Keratinocyte (primary cell): ENCODE measurements around the gene BABAM2. TPM values are rescaled to one million over a fixed set of nuclear protein-coding genes. Genes with fewer than 3 reads are reported as not detected.

Experiments
- DNase-seq: peaks from one replicate; pipeline ENCODE4 v3.0.0-alpha.2; 2011; ENCODE audit warnings: low read depth, missing footprints, low spot score
- FAIRE-seq: peaks from 2 replicates; lab custom pipeline; 2011; peaks lifted over from hg19 to GRCh38; lab: Jason Lieb, UNC
- H2AFZ ChIP-seq: 2 replicates; pipeline ENCODE4 v1.6.0; 2012; ENCODE audit warnings: low read length, control low read depth, inconsistent platforms; ENCODE audit not compliant: control insufficient read depth
- H3K27ac ChIP-seq: 2 replicates; pipeline ENCODE4 v1.5.1; 2011; ENCODE audit warnings: low read length; ENCODE audit not compliant: control insufficient read depth, insufficient read depth
- H3K27me3 ChIP-seq: 3 replicates; pipeline ENCODE4 v1.6.0; 2011; ENCODE audit warnings: low read length; ENCODE audit not compliant: control insufficient read depth, insufficient read depth; ENCODE audit errors: extremely low read depth
- H3K36me3 ChIP-seq, 2 experiments: 2 replicates in 1 of 2; 3 replicates in 1 of 2; pipeline ENCODE4 v1.5.1; 2011; ENCODE audit warnings: low read length in 2 of 2, mild to moderate bottlenecking in 1 of 2; ENCODE audit not compliant: control insufficient read depth in 2 of 2, insufficient read depth in 2 of 2; ENCODE audit errors: extremely low read depth in 1 of 2
- H3K4me1 ChIP-seq: 3 replicates; pipeline ENCODE4 v1.5.1; 2011; ENCODE audit warnings: low read length; ENCODE audit not compliant: control insufficient read depth, insufficient read depth; ENCODE audit errors: extremely low read depth
- H3K4me2 ChIP-seq: 3 replicates; pipeline ENCODE4 v1.6.0; 2011; ENCODE audit warnings: low read depth, low read length; ENCODE audit not compliant: control insufficient read depth, insufficient read depth; ENCODE audit errors: extremely low read depth
- H3K4me3 ChIP-seq, 3 experiments: fragments of 200-600 bp in 1 of 3; sonication (generic) in 1 of 3; 2 replicates in 2 of 3; 3 replicates in 1 of 3; pipeline ENCODE4 v1.5.1; 2011 to 2016; ENCODE audit warnings: low read length in 3 of 3, mild to moderate bottlenecking in 3 of 3, control low read depth in 2 of 3, inconsistent platforms in 1 of 3, low read depth in 1 of 3, mixed read lengths in 1 of 3, mixed run types in 1 of 3, moderate library complexity in 1 of 3; ENCODE audit not compliant: control insufficient read depth in 2 of 3, insufficient read depth in 2 of 3; ENCODE audit errors: extremely low read depth in 1 of 3
- H3K79me2 ChIP-seq: 2 replicates; pipeline ENCODE4 v1.6.0; 2012; ENCODE audit warnings: low read length; ENCODE audit not compliant: control insufficient read depth, insufficient read depth
- H3K9ac ChIP-seq: 3 replicates; pipeline ENCODE4 v1.6.0; 2011; ENCODE audit warnings: low read length; ENCODE audit not compliant: control insufficient read depth, insufficient read depth; ENCODE audit errors: extremely low read depth
- H3K9me1 ChIP-seq: 3 replicates; pipeline ENCODE4 v1.6.0; 2011; ENCODE audit warnings: low read length; ENCODE audit not compliant: control insufficient read depth, insufficient read depth; ENCODE audit errors: extremely low read depth
- H3K9me3 ChIP-seq: 2 replicates; pipeline ENCODE4 v1.5.1; 2012; ENCODE audit warnings: low read depth, low read length; ENCODE audit not compliant: control insufficient read depth
- H4K20me1 ChIP-seq: 3 replicates; pipeline ENCODE4 v1.6.0; 2011; ENCODE audit warnings: low read length; ENCODE audit not compliant: control insufficient read depth, insufficient read depth; ENCODE audit errors: extremely low read depth
- CTCF ChIP-seq, 3 experiments: IDR thresholded peaks in 1 of 3; conservative IDR thresholded peaks in 1 of 3; optimal IDR thresholded peaks in 1 of 3; 2 replicates in 2 of 3; 3 replicates in 1 of 3; pipeline versions ENCODE3 to v1.5.1; 2011; ENCODE audit warnings: low read length in 3 of 3, mild to moderate bottlenecking in 3 of 3, moderate library complexity in 2 of 3, control low read depth in 1 of 3, inconsistent platforms in 1 of 3; ENCODE audit not compliant: insufficient read depth in 2 of 3; ENCODE audit errors: extremely low read depth in 1 of 3
- EZH2 ChIP-seq: IDR thresholded peaks from one replicate; pipeline ENCODE4 v1.6.1; 2012; ENCODE audit warnings: inconsistent platforms, mild to moderate bottlenecking, low read length, moderate library complexity
- dilution Hi-C: fragments of 300-500 bp; cut with MboI; formaldehyde crosslinking; loops from one replicate; pipeline ENCODE4 v1.7.0; 2020; ENCODE audit warnings: low sequenced_read_pairs; ENCODE audit not compliant: extremely low pct_ligation_motif_present
- polyA plus RNA-seq, 5 experiments: library from polyadenylated mRNA; depleted of rRNA in 3 of 5; stranded (reverse) in 3 of 5; stranded (forward) in 1 of 5; unstranded in 1 of 5; fragments of >200 nt; gene quantifications; 1 replicate in 1 of 5; 2 replicates in 3 of 5; 3 replicates in 1 of 5; pipeline versions ENCODE4 v1.2.1 to v1.2.3, GENCODE V29; 2011 to 2012; ENCODE audit warnings: missing spikeins in 2 of 5, low read depth in 1 of 5, low replicate concordance in 1 of 5

Gene BABAM2
- polyA plus RNA-seq, 1 donor (not counting 4 experiments of a cell fraction or from before 2014, with no cell fraction given): 29.8 TPM

- Histone ChIP-seq H4K20me1 (no peaks in the 10 kb centered on the region), H3K9ac (no peak overlapping the region), H3K27ac (no peak overlapping the region), H3K4me3 (no peak overlapping the region), H3K27me3 (no peaks in the 10 kb centered on the region), H3K9me3 (no peaks in the 10 kb centered on the region), H2AFZ (no peak overlapping the region), H3K4me1 (peaks cover 4% of the 10 kb centered on the region), H3K36me3 (no peaks in the 10 kb centered on the region), H3K79me2 (no peaks in the 10 kb centered on the region), H3K9me1 (no peaks in the 10 kb centered on the region), H3K4me2 (no peak overlapping the region)
- TF ChIP-seq EZH2: no peak
- FAIRE-seq (peak; percentile 59), DNase-seq (no peak)
- dilution Hi-C loops: no loop called here
Measured at GRCh38 chr2:28055325-28055970, 164.9 kb downstream of the BABAM2 start.

- Histone ChIP-seq H3K27ac (no peak overlapping the region), H3K4me2 (no peak overlapping the region), H3K9ac (no peak overlapping the region), H3K9me3 (no peaks in the 10 kb centered on the region), H3K27me3 (no peaks in the 10 kb centered on the region), H2AFZ (no peak overlapping the region), H3K4me1 (peaks cover 3% of the 10 kb centered on the region), H3K36me3 (no peaks in the 10 kb centered on the region), H4K20me1 (no peaks in the 10 kb centered on the region), H3K9me1 (no peaks in the 10 kb centered on the region), H3K79me2 (no peaks in the 10 kb centered on the region), H3K4me3 (no peak overlapping the region)
- dilution Hi-C loops: no loop called here
- TF ChIP-seq EZH2 (no peak), CTCF (optimal IDR thresholded peaks at IDR 0.05 in 1 of 3, IDR thresholded peaks at IDR 0.05 in 1 of 3, conservative IDR thresholded peaks at IDR 0.05 in 1 of 3; ENCODE audit: extremely low read depth in 1 of 3, insufficient read depth in 2 of 3, low read length in 3 of 3) (no peak)
- no peak for DNase-seq
- no peak for FAIRE-seq
Measured at GRCh38 chr2:28058791-28059190, 168.3 kb downstream of the BABAM2 start.

DNA sequence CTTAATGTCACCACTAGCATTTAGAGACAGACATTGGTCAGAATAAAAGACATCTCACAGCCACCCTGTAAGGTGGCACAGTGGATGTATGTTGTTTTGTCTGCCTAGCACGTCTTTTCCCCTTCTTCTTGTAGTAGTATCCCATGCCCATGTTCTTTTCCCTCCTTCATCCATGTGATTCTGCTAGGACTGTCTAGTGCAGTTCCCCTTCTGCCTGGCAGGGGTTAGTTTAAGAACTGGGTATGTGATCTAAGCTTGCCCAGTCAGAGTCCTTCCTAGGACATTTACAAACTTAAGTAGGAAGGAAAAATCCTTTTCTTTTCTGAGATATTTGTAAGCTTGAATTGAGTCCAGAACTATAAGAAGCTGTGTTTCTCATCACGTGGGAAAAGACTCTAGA is 172.3 kb downstream of the BABAM2 start:
- no peaks in the 10 kb centered on the region for H3K36me3 ChIP-seq
- no peak overlapping the region for H2AFZ ChIP-seq
- no peak overlapping the region for H3K4me2 ChIP-seq
- H3K27ac ChIP-seq: no peak overlapping the region
- dilution Hi-C loops: no loop called here
- H3K9me1 ChIP-seq: no peaks in the 10 kb centered on the region
- no peaks in the 10 kb centered on the region for H3K27me3 ChIP-seq
- H3K4me1 ChIP-seq: peaks cover 7% of the 10 kb centered on the region
- FAIRE-seq (peak; percentile 53), DNase-seq (no peak)
- H3K9me3 ChIP-seq: no peaks in the 10 kb centered on the region
- no peak overlapping the region for H3K4me3 ChIP-seq
- no peaks in the 10 kb centered on the region for H3K79me2 ChIP-seq
- no peak overlapping the region for H3K9ac ChIP-seq
- TF ChIP-seq EZH2: no peak
- TF ChIP-seq CTCF (optimal IDR thresholded peaks at IDR 0.05 in 1 of 3, IDR thresholded peaks at IDR 0.05 in 1 of 3, conservative IDR thresholded peaks at IDR 0.05 in 1 of 3; ENCODE audit: extremely low read depth in 1 of 3, insufficient read depth in 2 of 3, low read length in 3 of 3): no peak
- no peaks in the 10 kb centered on the region for H4K20me1 ChIP-seq
